Aortic smooth muscle cell (primary cell): Measurements from ENCODE around the gene TMEM178B. TPM values are rescaled to one million over a fixed set of nuclear protein-coding genes. Genes with fewer than 3 reads are reported as not detected.

Source experiments
- total RNA-seq: library from RNA; depleted of rRNA; stranded (reverse); fragments of >200 nt; gene quantifications from 2 replicates; pipeline ENCODE4 v1.2.3, GENCODE V29; 2014

The TMEM178B gene
- total RNA-seq: 0.06 and 0.26 TPM in 2 replicates

GRCh38 chr7:141073641-141074161, at the start of gene TMEM178B:
TMEM178B (plus strand) TSS chr7:141074064.

Other genes with a start within 250 kb of the TMEM178B start
- gene BRAF, start 149.1 kb upstream of the TMEM178B start, total RNA-seq: 16.0 and 21.9 TPM in 2 replicates
- 34.5 and 45.0 TPM in 2 replicates for gene MRPS33, start 59.1 kb upstream of the TMEM178B start, total RNA-seq